Stimulated activated CD4-positive, alpha-beta T cell treated with anti-CD3 and anti-CD28 coated beads, Interleukin-1b, Interleukin-23, amount 100 ng/mL, for 1 hour (primary cell): ENCODE data around the gene JAK3.
A peak's percentile ranks its signal among the peaks of the same experiment; 100 is the strongest.
"Not testable (repeated sequence)": the region's sequence is repeated elsewhere in the genome, so short reads cannot be mapped to it uniquely, and the experiment has no call there.

Experiments
- DNase-seq, 2 donors: peaks; one replicate each; pipeline ENCODE4 v3.0.0-alpha.2; 2020; ENCODE audit warnings: low read depth in 2 of 2

JAK3 gene

DNA sequence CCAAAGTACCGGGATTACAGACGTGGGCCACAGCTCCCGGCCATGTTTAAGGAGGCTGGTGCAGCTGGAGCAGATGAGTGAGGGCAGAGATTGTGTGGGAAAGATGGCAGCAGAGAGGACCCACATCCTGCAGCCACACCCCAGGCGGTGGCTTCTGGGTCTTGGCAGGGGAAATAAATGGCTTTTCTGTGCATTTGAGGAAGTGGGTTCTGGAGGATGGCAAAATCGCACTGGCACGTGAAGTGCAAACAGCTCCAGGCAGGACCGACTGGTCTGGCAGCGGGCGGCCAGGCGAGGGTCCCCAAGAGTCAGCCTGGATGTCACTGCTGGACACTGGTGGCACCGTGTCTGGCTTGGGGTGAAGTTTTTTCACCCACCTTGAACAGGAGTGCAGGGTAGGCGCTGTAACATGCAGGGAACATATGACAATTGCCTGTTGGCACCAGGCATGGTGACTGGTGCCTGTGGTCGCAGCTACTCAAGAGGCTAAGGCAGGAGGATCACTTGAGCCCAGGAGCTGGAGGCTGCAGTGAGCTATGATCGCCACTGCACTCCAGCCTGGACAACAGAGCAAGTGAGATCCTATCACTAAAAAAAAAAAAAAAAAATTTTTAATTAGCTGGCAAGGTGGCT, 44.4 kb downstream of the JAK3 start:
- DNase-seq = no peak

DNA sequence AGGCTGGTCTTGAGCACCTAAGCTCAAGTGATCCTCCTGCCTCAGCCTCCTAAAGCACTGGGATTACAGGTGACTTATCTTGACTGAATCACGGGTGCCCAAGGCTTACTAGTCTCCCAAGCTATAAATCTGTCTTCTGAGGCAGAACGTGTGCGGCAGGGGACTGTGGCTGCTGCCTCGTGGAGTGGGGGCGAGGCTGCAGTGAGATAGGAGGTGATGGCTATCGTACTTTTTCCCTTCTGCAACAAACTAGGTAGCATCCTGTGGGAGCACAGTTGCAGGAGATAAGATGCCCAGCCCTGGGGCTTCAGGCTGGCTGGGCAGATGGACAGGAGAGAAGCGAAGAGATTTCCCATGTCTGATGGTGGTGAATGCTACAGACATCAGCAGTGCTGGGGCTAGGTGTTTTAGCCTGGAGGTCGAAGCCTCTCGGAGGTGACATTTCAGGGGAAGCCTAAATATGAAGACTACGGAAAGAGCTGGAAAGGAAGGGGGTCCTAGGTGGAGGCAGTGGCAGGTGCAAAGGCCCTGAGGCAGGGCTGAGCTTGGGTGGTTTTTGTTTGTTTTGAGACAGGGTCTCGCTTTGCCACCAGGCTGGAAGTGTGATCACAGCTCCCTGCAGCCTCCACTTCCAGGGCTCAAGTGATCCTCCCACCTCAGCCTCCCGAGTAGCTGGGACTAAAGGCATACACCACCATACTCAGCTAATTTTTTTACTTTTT, 45.5 kb downstream of the JAK3 start:
- no peak for DNase-seq

DNA sequence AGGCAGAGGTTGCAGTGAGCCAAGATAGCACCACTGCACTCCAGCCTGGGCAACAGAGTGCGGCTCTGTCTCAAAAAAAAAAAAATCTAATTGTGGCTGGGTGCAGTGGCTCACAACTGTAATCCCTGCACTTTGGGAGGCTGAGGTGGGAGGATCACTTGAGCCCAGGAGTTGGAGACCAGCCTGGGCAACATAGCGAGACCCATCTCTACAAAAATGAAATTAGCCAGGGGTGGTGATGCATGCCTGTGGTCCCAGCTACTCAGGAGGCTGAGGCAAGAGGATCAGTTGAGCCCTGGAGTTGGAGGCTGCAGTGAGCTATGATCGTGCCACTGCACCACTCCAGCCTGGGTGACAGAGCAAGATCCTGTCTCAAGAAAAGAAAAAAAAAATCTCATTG, 49.2 kb downstream of the JAK3 start:
- not testable (repeated sequence) for DNase-seq

DNA sequence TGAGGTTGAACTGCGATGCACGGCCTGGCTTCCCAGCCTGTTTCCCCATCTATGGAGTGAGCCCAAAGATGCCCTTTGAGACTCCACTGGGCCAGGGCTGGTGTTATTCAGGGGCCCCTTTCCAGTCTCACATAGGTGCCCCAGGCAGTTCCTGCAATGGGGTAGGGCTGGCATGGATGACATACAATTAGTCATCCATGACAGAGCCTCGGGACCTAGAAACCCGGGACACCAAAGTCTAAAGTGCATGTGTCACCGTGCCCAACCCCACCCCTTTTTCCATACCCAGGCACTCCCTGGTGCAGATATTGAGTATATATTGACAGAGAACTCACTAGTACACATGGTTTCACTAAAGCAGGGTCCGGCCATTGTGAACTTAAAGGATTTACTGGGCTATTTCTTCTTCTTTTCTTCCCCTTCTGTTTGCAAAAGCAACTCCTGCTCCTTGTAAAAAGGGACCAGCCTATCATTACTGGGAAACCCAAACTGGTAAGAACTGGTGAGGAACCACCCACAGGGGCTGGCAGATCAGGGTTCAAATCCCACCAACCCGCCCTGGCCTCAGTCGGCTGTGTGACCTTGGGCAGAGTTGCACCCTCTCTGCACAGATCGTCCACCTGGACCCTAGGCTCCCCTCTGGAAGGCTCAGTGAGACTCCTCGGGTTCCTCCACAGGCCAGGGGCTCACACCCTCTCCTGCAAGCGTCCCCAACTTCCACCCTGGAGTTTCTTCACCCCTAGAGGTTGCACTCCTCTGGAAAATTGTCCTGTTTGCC, 50.2 kb downstream of the JAK3 start:
- DNase-seq = no peak

DNA sequence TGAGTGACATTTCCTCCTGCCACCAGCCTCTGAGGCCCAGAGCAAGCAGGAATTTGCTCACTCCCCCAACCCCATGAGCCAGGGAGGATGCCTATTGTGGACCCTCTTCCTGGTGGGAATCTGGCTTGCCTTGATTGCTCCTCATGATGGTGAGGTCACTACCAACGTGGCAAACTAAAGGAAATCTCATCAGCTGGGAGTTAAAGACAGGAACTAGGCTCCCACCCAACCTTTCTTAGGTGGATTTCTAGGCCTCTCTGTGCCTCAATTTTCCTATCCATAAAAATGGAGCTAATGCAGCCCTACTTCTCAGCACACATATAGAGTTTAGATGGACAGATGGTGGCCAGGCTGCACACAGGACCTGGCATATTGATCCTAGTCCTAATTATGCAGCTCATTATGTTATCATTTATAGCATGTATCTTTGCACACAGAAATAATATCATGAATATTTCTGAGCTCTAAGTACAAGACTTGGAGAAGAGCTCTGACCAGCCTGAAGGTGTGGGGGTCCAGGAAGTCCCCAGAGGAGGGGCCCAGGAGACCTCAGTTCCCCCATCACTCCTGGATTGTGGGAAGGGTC, 50.9 kb downstream of the JAK3 start:
- no peak for DNase-seq

DNA sequence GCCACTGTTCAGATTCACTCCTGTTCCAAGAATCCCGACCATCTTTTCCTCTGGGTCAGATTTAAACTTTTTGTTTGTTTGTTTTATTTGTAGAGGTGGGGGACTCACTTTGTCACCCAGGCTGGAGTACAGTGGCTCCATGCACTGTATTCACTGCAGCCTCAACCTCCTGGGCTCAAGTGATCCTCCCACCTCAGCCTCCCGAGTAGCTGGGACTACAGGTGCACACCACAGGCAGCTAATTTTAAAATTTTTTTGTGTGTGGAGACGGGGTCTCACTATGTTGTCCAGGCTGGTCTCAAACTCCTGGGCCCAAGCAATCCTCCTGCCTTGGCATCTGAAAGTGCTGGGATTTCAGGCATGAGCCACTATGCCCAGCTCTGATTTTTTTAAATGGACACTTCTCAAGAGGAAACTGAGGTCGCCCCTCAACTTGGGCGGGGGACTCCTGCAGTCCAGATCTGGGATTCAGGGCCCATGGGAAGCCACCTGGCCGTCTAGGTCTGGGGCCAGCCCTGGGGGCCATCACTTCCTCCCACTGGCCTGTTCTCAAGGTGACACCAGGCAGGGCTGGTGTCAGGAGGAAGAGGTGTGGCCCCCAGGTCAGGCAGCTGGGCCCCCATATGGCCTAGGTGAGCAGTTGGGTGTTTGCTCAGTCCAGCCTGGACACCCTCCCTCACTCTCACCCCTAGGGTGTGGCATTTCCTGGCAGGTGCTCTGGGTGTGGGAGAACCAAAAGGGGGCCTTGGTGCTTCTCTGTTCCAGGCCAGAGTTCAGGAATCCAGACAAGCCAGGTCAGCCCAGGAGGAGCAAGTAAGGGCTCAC, 51.6 kb downstream of the JAK3 start:
- DNase-seq = no peak

DNA sequence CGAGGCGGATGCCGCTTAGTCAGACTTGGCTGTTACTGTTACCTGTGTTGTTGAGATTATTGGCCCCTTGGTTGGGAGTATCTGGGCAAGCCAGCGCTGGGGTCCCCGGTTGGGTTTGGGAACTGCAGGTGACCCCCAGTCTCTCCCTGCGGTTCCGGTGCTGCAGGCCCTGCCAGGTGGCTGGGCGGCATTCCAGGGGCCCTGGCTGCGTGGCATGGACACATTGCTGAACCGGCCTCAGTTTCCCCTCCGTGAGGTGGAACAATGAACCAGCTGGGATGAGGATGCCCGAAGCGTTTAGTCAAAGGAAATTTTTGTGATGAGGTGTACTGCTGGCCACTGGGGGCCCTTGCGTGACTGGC, 52.3 kb downstream of the JAK3 start:
- DNase-seq = no peak

DNA sequence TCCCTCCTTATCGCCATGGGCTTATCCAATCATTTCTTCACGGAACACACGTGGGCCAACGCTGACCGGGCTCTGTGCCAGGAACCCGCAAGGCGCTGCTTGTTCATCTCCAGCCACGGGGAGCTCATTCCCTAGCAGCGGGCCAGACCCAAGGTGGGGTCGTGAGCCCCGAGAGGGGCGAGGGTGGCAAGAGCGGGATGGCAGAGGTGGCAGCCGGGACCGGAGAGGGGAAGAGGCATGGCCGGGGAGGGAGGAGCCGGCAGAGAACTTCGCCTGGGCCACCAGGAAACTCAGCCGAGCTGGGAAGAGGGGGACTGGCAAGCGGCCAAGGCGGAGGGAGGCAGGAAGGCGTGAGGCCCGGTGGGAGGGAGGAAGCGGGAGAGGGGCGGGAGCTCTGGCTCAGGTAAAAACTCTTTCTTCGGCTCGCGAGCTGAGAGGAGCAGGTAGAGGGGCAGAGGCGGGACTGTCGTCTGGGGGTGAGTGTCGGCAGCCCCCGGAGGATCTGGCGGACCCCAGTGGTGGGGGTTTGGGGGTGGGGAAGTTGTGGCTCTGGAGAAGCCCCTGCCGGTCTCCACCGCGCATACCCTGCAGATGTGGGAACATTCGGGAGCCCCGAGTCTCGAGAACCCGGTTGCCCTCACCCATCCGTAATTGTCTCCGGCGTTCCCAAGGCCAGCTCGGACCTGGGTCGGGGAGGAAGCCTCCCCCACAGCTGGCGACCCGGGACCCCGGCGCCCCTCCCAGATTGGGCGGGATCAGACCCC, 52.9 kb downstream of the JAK3 start, which contains the start of gene B3GNT3:
TSS of gene B3GNT3 (plus strand) at position 408 of the 764 bp plus-strand sequence. CDS start 12,670 bp downstream, outside the sequence.
- no peak for DNase-seq

DNA sequence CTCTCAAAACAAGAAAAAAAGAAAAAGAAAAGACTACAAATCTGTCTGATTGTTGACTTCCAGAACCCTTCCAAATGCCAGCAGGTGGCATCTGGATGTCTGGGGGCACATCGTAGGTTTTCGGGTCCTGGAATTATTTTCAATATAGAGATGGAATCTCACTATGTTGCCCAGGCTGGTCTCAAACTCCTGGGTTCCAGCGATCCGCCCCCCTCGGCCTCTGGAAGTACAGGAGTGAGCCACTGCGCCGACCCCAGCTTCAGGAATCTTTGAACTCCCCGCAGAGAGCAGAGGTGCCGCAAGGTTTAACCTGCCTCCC, 53.4 kb downstream of the JAK3 start:
- no peak for DNase-seq

DNA sequence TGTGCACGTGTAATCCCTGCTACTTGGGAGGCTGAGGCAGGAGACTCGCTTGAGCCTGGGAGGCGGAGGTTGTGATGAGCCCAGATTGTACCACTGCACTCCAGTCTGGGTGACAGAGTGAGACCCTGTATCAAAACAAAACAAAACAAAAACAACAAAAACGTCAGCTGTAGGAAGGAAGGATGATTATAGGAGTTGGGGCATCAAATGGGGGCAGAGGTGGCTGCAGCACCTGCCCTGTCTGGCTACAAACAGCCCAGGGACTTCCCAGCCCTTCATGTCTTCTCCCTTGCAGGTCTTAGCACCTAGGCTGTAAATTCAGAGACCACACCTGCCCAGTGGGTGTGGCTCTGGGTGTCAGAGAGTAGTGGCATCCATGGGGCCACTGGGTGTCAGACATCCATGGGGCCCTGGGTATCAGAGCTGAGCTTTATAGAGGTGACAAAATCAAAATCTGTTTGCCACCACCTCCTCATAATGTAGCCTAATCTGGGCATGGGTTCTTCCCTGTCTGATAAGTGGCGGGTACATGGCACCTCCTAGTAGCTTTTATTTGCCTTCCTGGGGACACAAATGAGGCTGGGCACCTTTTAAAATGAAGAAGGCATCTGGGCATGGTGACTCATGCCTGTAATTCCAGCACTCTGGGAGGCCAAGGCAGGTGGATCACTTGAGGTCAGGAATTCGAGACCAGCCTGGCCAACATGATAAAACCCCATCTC, 57.6 kb downstream of the JAK3 start:
- no peak for DNase-seq

DNA sequence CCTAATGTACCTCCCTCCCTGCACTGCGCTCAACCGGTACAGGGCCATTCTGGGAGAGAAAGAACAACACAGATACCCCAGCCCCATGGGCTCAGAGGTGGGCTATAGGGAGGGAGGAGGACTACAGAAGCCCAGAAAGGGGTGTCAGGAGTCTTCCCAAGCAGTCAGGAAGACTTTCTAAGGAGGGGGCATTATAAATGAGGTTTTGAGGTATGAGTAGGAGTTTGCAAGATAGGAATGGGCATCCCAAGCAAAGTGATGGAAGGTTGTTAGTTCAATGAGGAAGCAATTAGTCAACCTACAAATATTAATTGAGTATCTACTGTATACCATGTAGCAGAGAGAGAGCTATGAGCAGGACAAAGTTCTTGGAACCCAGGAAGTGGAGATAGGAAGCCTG, 59.1 kb downstream of the JAK3 start:
- DNase-seq = no peak

DNA sequence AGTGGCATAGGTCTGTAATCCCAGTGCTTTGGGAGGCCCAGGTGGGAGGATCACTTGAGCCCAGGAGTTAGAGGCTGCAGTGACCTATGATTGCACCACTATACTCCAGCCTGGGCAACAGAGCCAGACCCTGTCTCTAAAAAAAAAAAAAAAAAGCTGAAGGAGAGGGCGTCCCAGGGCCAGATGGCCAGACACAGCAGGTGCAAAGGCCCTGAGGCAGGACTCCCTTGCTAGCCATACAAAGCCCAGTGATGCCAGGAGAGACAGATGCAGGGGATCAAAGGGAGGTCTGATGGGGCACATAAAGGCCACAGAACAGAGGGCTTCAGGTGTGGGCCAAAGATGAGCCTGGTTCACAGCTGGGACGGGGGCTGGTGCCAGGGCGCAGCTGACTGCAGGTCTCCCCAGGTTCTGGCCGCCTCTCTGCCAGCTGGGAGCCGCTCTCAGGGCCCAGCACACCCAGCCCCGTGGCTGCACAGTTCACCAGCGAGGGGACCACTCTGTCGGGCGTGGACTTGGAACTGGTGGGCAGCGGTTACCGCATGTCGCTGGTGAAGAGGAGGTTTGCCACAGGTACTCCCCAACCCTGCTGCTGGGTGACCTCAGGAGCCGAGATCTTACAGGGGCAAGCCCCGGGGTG, 60.4 kb downstream of the JAK3 start:
- DNase-seq = no peak

DNA sequence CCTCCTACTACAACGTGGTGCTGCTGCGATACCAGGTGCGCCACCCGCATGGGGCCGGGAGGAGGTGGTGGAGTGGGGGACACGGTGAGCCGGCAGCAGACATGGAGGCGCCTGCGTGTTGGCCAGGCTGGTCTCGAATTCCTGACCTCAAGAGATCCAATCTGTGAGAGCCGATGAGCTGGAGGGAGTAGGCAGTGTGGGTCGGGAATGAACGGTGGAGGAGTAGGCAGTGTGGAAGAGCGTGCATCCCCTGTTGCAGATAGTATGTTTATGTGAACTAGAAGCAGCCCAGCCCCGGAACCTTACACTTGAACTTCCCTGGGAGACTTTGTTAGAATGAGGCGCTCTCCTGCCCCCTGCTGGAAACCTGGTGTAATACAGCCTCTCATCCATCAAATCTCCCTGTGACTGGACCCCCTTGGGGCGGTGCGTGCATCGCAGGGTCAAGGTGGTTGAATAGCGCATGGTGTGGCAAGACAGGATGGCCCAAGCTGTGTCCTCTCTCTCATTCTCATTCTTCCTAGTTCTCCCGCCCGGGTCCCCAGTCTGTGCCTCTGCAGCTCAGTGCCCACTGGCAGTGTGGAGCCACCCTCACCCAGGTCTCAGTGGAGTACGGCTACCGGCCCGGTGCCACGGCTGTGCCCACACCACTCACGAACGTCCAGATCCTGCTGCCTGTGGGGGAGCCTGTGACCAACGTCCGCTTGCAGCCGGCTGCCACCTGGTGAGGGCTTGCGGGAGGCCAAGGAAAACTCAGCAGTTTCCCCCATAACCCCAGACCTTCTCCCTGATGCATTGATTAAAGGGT, 63.4 kb downstream of the JAK3 start:
- DNase-seq = peak; percentile 39 to 50

DNA sequence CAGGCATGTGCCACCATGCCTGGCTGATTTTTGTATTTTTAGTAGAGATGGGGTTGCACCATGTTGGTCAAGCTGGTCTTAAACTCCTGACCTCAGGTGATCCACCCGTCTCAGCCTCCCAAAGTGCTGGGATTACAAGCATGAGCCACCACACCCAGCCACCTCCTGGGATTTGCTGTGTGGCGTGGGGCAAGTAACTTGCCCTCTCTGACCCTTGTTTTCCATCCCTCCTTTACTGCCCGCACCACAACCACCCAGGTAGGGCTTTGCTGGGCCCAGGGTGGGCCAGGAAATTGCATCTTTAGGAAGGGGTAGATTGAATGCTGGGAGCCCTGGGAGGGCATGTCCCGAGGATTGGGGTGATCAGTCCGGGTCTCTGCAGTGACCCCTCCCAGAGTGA, 64.1 kb downstream of the JAK3 start:
- not testable (repeated sequence) for DNase-seq

DNA sequence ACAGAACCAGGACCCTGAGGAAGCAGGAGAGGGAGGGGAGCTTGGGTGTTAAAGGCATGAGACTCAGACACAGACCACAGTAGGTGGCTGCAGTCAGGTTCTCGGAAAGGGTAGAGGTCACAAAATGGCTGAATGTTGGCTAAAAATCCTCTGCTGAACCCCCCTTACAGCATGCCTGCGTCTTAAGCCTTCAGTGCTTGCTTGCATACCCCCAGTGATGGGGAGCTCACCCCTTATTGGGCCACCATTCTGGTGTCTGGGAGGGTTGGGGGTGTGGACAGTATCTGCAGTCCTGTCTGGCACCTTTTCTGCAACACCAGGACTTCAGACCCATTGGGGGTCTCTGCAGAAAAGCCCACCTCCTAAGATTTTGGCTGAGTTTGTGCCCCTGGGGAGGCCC, 67.0 kb downstream of the JAK3 start:
- DNase-seq = no peak

DNA sequence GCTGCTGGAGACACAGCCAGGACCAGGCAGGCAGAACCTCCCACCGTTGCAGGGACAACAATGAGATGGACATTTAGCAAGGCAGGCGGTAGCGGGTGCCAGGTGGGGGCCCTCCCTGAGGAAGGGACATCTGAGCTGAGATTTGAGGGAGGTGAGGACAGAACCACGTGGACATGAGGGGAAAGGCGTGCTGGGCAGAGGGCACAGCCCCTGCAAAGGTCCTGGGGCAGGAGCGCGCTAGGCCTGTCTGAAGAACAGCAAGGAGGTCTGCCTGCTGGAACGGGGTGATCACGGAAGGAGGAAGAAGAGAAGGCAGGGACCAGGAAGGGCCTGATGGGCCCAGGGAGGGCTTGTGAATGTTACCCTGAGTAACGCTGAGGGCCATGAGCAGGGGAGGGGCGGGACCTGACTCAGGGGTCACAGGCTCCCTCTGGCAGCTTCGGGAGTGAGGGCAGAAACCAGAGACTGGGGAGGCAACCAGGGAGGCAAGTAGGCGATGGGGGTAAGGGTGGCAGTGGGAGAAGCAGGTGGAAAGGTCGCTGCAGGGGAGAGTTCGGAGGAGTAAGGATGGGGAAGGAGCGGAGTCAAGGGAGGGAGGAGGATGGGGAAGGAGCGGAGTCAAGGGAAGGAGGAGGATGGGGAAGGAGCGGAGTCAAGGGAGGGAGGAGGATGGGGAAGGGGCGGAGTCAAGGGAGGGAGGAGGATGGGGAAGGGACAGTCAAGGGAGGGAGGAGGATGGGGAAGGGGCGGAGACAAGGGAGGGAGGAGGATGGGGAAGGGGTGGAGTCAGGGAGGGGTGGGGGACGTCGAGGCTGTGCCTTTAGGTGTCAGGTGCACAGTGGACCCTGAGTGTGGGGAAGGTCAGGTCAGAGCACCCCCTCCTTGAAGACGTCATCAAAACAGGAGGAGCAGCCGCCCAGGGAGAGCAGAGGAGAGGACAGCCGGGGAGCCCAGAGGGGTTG, 68.5 kb downstream of the JAK3 start:
- DNase-seq = no peak

DNA sequence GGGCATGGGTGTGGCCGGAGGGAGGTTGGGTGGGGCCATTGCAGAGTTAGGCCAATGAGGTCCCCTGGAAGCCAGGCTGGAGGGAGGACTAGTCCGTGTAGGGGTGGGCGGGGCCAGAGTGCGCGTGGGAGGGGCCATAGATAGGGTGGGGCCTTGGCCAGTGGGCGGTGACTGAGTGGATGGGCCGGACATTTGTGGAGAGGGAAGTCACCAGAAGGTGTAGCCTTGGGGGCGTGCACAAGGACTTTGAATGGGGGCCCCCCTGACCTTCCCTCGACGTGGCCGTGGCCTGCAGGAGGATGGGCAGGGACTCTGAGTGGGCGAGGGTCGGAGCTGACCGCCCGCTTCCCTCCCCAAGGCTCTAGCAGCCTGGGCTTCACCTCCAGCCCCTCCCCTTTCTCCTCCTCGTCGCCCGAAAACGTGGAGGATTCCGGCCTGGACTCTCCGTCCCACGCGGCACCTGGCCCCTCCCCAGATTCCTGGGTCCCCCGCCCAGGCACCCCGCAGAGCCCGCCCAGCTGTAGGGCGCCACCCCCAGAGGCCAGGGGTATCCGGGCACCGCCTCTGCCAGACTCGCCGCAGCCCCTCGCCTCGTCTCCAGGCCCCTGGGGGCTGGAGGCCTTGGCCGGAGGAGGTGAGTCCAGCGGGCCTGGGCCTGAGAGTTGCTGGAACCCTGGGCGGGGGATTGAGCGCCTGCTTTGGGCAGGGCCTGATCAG, 69.4 kb downstream of the JAK3 start:
- no peak for DNase-seq
